ENCODE measurements around the gene LAMA3. TPM values are rescaled to one million over a fixed set of nuclear protein-coding genes. Genes with fewer than 3 reads are reported as not detected.

Gene LAMA3
- total and polyA plus RNA-seq, 12 donors = 0.89 to 5.3 (median 3.3) TPM

DNA sequence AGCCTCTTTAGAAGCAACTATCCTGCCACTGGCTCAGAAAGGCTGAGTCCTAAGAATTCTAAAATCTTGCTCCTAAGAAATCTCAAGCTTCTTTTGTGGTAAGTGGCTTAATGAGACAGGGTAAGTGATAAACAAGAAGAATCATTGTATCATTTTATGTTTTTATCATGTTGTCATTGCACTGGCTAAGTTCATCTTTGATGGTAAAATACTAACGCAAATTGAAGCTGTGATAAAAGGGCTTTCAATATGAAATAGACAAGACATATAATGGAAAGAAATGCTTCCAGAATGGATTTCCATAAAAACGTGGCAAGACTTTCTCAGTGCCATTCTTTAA lies 303.7 kb downstream of the LAMA3 start:
- H3K9me3 ChIP-seq = no peaks in the 10 kb centered on the region
- TF ChIP-seq, protein P1, sequence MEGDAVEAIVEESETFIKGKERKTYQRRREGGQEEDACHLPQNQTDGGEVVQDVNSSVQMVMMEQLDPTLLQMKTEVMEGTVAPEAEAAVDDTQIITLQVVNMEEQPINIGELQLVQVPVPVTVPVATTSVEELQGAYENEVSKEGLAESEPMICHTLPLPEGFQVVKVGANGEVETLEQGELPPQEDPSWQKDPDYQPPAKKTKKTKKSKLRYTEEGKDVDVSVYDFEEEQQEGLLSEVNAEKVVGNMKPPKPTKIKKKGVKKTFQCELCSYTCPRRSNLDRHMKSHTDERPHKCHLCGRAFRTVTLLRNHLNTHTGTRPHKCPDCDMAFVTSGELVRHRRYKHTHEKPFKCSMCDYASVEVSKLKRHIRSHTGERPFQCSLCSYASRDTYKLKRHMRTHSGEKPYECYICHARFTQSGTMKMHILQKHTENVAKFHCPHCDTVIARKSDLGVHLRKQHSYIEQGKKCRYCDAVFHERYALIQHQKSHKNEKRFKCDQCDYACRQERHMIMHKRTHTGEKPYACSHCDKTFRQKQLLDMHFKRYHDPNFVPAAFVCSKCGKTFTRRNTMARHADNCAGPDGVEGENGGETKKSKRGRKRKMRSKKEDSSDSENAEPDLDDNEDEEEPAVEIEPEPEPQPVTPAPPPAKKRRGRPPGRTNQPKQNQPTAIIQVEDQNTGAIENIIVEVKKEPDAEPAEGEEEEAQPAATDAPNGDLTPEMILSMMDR (IDR thresholded peaks at IDR 0.05) = no peak
- peak overlapping the region in 8 of 10 donors; percentile 16 to 69 (median 44) for H3K27ac ChIP-seq
- peaks cover 0 to 17% (median 9%) of the 10 kb centered on the region in 9 donors for H3K4me1 ChIP-seq
- H3K27me3 ChIP-seq = no peaks in the 10 kb centered on the region
- DNase-seq (no peak), ATAC-seq (no peak)
- WGBS, 2 donors = 80 to 86% methylated on average over 2 of the region's 2 CpGs
- no peak overlapping the region for H3K4me3 ChIP-seq
- intact Hi-C loops (cut with DNase I) = no loop called here
- H3K36me3 ChIP-seq = no peaks in the 10 kb centered on the region

DNA sequence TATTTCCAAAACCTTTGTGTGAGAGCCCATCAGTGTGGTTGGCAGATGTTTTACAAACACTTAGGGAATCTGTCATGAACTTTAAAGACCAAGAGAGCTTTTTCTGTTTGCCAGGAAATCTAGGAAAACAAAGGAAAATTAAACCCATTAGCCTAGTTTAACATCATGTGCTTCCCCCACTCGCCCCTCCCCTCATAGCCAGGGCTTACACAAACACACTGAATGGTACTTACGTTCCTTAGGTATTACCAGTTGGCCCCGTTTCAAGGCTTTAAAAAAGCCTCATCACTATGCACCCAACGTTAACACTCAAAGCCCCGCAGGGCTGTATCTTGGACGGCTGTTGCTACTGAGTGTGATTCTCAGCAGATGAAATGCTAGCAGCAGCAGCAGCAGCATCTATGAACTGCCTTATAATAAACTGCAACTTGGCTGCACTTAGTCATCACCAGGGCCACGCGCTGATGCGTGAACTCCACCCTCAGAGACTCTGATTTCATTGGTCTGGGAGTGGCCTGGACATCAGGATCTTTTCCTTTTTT lies 305.2 kb downstream of the LAMA3 start:
- Histone ChIP-seq H3K27me3 (no peaks in the 10 kb centered on the region), H3K4me1 (peaks cover 0 to 17% (median 9%) of the 10 kb centered on the region in 9 donors), H3K4me3 (no peak overlapping the region), H3K27ac (no peak overlapping the region), H3K36me3 (no peaks in the 10 kb centered on the region), H3K9me3 (no peaks in the 10 kb centered on the region)
- intact Hi-C loops (cut with DNase I) = no loop called here
- DNase-seq (no peak), ATAC-seq (peak in 6 of 8 donors; percentile 42 to 74 (median 56))
- TF ChIP-seq, protein P1 (IDR thresholded peaks at IDR 0.05) = no peak
- 19 to 21% methylated on average over 9 of the region's 9 CpGs for WGBS, 2 donors

GRCh38 chr18:23995180-23995579 lies 305.9 kb downstream of the LAMA3 start:
- no peak overlapping the region for H3K27ac ChIP-seq
- DNase-seq = no peak
- TF ChIP-seq, protein P1 (IDR thresholded peaks at IDR 0.05) = no peak
- ATAC-seq = no peak
- intact Hi-C loops (cut with DNase I) = no loop called here
- H3K4me1 ChIP-seq = peaks cover 0 to 17% (median 9%) of the 10 kb centered on the region in 9 donors
- no peak overlapping the region for H3K4me3 ChIP-seq
- 95 to 97% methylated on average over 13 of the region's 13 CpGs for WGBS, 2 donors
- no peaks in the 10 kb centered on the region for H3K9me3 ChIP-seq
- no peaks in the 10 kb centered on the region for H3K36me3 ChIP-seq
- H3K27me3 ChIP-seq = no peaks in the 10 kb centered on the region

DNA sequence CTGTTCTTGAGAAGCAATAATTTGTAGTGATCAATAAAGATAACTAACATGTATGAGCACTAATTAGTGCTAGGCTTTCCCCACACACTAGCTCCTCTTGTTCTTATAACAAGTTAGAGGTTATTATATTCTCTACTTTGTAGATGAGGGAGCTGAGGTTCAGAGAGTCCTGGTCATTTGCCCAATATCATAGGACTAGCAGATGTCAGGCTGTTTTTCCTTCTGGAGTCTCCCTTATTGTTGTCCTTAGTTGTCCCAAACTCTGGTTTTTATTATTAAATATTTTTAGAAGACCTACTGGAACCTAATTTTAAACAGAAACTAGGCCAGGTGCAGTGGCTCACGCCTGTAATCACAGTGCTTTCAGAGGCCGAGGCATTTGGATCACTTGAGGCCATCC lies 308.8 kb downstream of the LAMA3 start:
- Histone ChIP-seq H3K4me1 (peaks cover 0 to 11% (median 6%) of the 10 kb centered on the region in 9 donors), H3K36me3 (no peaks in the 10 kb centered on the region), H3K27ac (no peak overlapping the region), H3K4me3 (no peak overlapping the region), H3K9me3 (no peaks in the 10 kb centered on the region), H3K27me3 (peaks cover 0 to 8% (median 0%) of the 10 kb centered on the region in 7 donors)
- WGBS, 2 donors = 78 to 93% methylated on average over 2 of the region's 2 CpGs
- DNase-seq (no peak), ATAC-seq (no peak)
- intact Hi-C loops (cut with DNase I) = no loop called here
- TF ChIP-seq, protein P1 (IDR thresholded peaks at IDR 0.05) = no peak

All from heart right ventricle (tissue), 16 donors.